ENCODE data around the gene GPAT2.
"Not testable (repeated sequence)": the region's sequence is repeated elsewhere in the genome, so short reads cannot be mapped to it uniquely, and the experiment has no call there.

GRCh38 chr2:96071087-96071976, 36.6 kb upstream of the GPAT2 start:
- TF ChIP-seq CTCF (IDR thresholded peaks at IDR 0.05); EZH2 (IDR thresholded peaks at IDR 0.05; ENCODE audit: borderline replicate concordance, insufficient read depth, low read depth, low read length, poor library complexity, severe bottlenecking): not testable (repeated sequence)
